SK-N-SH treated with all-trans-retinoic acid at 6 μM for 48 hours (cell line): ENCODE data around the gene DNAJB8.

Source experiments
- ATAC-seq: fragments of 200-7000 bp; cut with Tn5 transposase; 3 replicates; pipeline ENCODE4 v1.9.1; 2020; ENCODE audit warnings: mild to moderate bottlenecking, moderate library complexity
- ARNTL ChIP-seq: fragments of 450-650 bp; formaldehyde crosslinking; IDR thresholded peaks from 2 replicates; pipeline ENCODE4 v1.5.0; 2020; ENCODE audit warnings: low read depth, mild to moderate bottlenecking, moderate library complexity, borderline replicate concordance
- BACH2 ChIP-seq: fragments of 250-450 bp; sonication (Bioruptor Pico); IDR thresholded peaks from 2 replicates; pipeline ENCODE4 v1.9.0; 2021; ENCODE audit warnings: mild to moderate bottlenecking, borderline replicate concordance
- CSDC2 ChIP-seq: fragments of 250-450 bp; sonication (Bioruptor Pico); IDR thresholded peaks from 2 replicates; pipeline ENCODE4 v1.5.0; 2020; ENCODE audit warnings: mild to moderate bottlenecking, moderate library complexity
- ESRRG ChIP-seq: fragments of 250-450 bp; sonication (Bioruptor Pico); IDR thresholded peaks from 2 replicates; pipeline ENCODE4 v1.6.1; 2021; ENCODE audit warnings: mild to moderate bottlenecking
- GLIS3 ChIP-seq: fragments of 250-450 bp; sonication (Bioruptor Pico); IDR thresholded peaks from 2 replicates; pipeline ENCODE4 v1.5.0; 2020; ENCODE audit warnings: mild to moderate bottlenecking, moderate library complexity
- ISL1 ChIP-seq: fragments of 250-450 bp; sonication (Bioruptor Pico); IDR thresholded peaks from 2 replicates; pipeline ENCODE4 v2.1.2; 2022; ENCODE audit warnings: mild to moderate bottlenecking, moderate library complexity
- OSR1 ChIP-seq: fragments of 250-450 bp; sonication (Bioruptor Pico); IDR thresholded peaks from 2 replicates; pipeline ENCODE4 v1.8.0; 2022; ENCODE audit warnings: moderate library complexity, mild to moderate bottlenecking, inconsistent platforms
- POU6F1 ChIP-seq: fragments of 250-450 bp; sonication (Bioruptor Pico); IDR thresholded peaks from 2 replicates; pipeline ENCODE4 v1.8.0; 2021; ENCODE audit warnings: low read depth, mild to moderate bottlenecking, moderate library complexity, borderline replicate concordance
- PPARA ChIP-seq: fragments of 250-450 bp; sonication (Bioruptor Pico); IDR thresholded peaks from 2 replicates; pipeline ENCODE4 v1.5.0; 2020; ENCODE audit warnings: mild to moderate bottlenecking, borderline replicate concordance
- RARB ChIP-seq: fragments of 250-450 bp; sonication (Bioruptor Pico); IDR thresholded peaks from 2 replicates; pipeline ENCODE4 v1.8.0; 2021; ENCODE audit warnings: mild to moderate bottlenecking, moderate library complexity
- SNAI2 ChIP-seq: fragments of 250-450 bp; sonication (Bioruptor Pico); IDR thresholded peaks from 2 replicates; pipeline ENCODE4 v1.5.0; 2020; ENCODE audit warnings: mild to moderate bottlenecking, moderate library complexity
- TOX ChIP-seq: fragments of 250-450 bp; sonication (Bioruptor Pico); IDR thresholded peaks from 2 replicates; pipeline ENCODE4 v1.8.0; 2021; ENCODE audit warnings: mild to moderate bottlenecking, moderate library complexity, borderline replicate concordance
- TSHZ2 ChIP-seq: fragments of 250-450 bp; sonication (Bioruptor Pico); IDR thresholded peaks from 2 replicates; pipeline ENCODE4 v1.5.0; 2020; ENCODE audit warnings: mild to moderate bottlenecking, moderate library complexity
- ZC3H10 ChIP-seq: fragments of 250-450 bp; sonication (Bioruptor Pico); IDR thresholded peaks from 2 replicates; pipeline ENCODE4 v1.5.1; 2021; ENCODE audit warnings: mild to moderate bottlenecking, moderate library complexity
- ZFP3 ChIP-seq: fragments of 250-450 bp; sonication (Bioruptor Pico); IDR thresholded peaks from 2 replicates; pipeline ENCODE4 v1.5.0; 2020; ENCODE audit warnings: mild to moderate bottlenecking, moderate library complexity
- ZFP30 ChIP-seq: fragments of 450-650 bp; formaldehyde crosslinking; IDR thresholded peaks from 2 replicates; pipeline ENCODE4 v1.5.0; 2022; ENCODE audit warnings: mild to moderate bottlenecking, moderate library complexity
- ZNF565 ChIP-seq: fragments of 450-650 bp; formaldehyde crosslinking; conservative IDR thresholded peaks from 2 replicates; pipeline ENCODE4 v1.5.0; 2020; ENCODE audit warnings: low read depth, mild to moderate bottlenecking, moderate library complexity
- ZNF8 ChIP-seq: fragments of 450-650 bp; formaldehyde crosslinking; IDR thresholded peaks from 2 replicates; pipeline ENCODE4 v1.5.0; 2020; ENCODE audit warnings: mild to moderate bottlenecking, moderate library complexity
- TF ChIP-seq, protein P1 (sequence below): fragments of 250-450 bp; sonication (Bioruptor Pico); IDR thresholded peaks from 2 replicates; pipeline ENCODE4 v1.8.0; 2020; ENCODE audit warnings: mild to moderate bottlenecking, moderate library complexity, borderline replicate concordance
- TF ChIP-seq, protein P2 (sequence below): fragments of 250-450 bp; sonication (Bioruptor Pico); IDR thresholded peaks from 2 replicates; pipeline ENCODE4 v1.5.1; 2020; ENCODE audit warnings: low read depth, mild to moderate bottlenecking, moderate library complexity

DNAJB8 gene

DNA sequence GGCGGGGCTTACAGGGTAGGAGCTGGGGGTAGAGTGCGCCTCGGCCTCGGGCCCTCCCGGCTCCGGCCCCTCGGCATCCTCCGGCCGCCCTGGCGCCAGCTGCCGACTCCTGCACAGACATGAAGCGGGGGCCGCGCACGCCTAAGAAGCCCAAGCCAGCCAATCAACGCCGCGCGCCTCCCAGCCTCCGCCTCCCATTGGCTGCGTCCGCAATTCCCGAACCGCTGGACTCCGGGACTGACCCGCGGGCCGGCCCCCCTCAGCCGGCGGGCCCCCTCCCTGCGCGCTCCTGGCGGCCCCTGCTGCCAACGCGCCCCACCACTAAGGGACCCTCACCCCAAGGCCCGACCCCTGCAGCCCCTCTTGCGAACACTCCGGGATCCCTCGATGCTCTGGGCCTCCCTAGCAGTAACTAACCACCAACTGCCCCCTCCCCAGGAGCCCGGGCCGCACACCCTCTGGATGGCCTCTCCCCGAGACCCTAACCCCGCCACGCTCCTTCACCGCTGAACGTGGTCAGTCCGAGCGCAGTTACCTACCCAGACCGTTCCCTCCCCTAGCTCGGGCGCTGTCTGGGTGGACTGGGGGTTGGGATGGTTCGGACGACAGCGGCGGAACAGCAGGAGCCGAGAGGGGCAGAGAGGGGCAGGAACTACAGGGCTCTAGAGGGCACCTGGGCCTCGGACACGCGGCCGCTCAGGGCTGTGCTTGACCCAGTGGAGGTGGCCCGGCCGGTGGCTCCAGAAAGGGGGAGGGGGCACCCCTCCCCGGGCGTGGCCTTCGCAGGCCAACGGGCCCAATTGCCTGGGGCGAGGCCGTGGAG lies 21.3 kb upstream of the DNAJB8 start:
- TF ChIP-seq ZC3H10 (CRISPR knock-in tag) = no peak
- TF ChIP-seq, protein P1, sequence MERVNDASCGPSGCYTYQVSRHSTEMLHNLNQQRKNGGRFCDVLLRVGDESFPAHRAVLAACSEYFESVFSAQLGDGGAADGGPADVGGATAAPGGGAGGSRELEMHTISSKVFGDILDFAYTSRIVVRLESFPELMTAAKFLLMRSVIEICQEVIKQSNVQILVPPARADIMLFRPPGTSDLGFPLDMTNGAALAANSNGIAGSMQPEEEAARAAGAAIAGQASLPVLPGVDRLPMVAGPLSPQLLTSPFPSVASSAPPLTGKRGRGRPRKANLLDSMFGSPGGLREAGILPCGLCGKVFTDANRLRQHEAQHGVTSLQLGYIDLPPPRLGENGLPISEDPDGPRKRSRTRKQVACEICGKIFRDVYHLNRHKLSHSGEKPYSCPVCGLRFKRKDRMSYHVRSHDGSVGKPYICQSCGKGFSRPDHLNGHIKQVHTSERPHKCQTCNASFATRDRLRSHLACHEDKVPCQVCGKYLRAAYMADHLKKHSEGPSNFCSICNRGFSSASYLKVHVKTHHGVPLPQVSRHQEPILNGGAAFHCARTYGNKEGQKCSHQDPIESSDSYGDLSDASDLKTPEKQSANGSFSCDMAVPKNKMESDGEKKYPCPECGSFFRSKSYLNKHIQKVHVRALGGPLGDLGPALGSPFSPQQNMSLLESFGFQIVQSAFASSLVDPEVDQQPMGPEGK (CRISPR knock-in tag) = no peak
- no peak for TF ChIP-seq ZFP3
- TF ChIP-seq ESRRG (CRISPR knock-in tag) = no peak
- no peak for TF ChIP-seq TOX (CRISPR knock-in tag)
- TF ChIP-seq ZNF565 = no peak
- TF ChIP-seq ZNF8 = no peak
- no peak for TF ChIP-seq ISL1 (CRISPR knock-in tag)
- no peak for TF ChIP-seq OSR1
- TF ChIP-seq GLIS3 (CRISPR knock-in tag) = no peak
- no peak for TF ChIP-seq POU6F1 (CRISPR knock-in tag)
- TF ChIP-seq, protein P2, sequence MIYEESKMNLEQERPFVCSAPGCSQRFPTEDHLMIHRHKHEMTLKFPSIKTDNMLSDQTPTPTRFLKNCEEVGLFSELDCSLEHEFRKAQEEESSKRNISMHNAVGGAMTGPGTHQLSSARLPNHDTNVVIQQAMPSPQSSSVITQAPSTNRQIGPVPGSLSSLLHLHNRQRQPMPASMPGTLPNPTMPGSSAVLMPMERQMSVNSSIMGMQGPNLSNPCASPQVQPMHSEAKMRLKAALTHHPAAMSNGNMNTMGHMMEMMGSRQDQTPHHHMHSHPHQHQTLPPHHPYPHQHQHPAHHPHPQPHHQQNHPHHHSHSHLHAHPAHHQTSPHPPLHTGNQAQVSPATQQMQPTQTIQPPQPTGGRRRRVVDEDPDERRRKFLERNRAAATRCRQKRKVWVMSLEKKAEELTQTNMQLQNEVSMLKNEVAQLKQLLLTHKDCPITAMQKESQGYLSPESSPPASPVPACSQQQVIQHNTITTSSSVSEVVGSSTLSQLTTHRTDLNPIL = no peak
- no peak for TF ChIP-seq ZFP30 (CRISPR knock-in tag)
- TF ChIP-seq CSDC2 (CRISPR knock-in tag) = no peak
- TF ChIP-seq PPARA = no peak
- TF ChIP-seq ARNTL (CRISPR knock-in tag) = no peak
- no peak for TF ChIP-seq RARB (CRISPR knock-in tag)
- no peak for TF ChIP-seq TSHZ2
- no peak for TF ChIP-seq SNAI2 (CRISPR knock-in tag)
- TF ChIP-seq BACH2 (CRISPR knock-in tag) = no peak
- peak; percentile 79 for ATAC-seq

DNA sequence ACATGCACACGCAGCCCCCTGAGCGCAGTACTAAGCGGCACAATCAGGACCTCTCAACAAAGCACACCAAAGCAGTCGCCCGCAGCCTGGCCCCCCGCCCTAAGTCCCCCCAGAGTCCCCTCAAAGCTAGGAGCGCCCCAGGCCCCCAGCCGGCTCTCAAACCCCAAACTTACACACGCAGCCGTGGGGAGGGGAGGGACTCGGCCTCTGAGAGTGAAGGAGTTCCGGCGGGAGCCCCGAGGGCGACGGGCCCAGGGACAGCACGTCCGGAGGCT lies 20.8 kb upstream of the DNAJB8 start:
- TF ChIP-seq ESRRG (CRISPR knock-in tag) = no peak
- TF ChIP-seq, protein P1 (CRISPR knock-in tag) = no peak
- no peak for TF ChIP-seq TSHZ2
- no peak for TF ChIP-seq ZFP30 (CRISPR knock-in tag)
- no peak for TF ChIP-seq SNAI2 (CRISPR knock-in tag)
- no peak for TF ChIP-seq PPARA
- TF ChIP-seq POU6F1 (CRISPR knock-in tag) = no peak
- no peak for TF ChIP-seq ISL1 (CRISPR knock-in tag)
- TF ChIP-seq ZNF565 = no peak
- no peak for TF ChIP-seq ZFP3
- TF ChIP-seq, all 23 proteins: peak for 0
- peak; percentile 1; the same call in 2 of the 3 replicates for ATAC-seq
